IMR-90 (cell line): ENCODE measurements around the gene BASP1. TPM values are rescaled to one million over a fixed set of nuclear protein-coding genes. Genes with fewer than 3 reads are reported as not detected.

Experiments used
- ATAC-seq: fragments of 200-7000 bp; cut with Tn5 transposase; 2 replicates; pipeline ENCODE4 v1.9.1; 2020; ENCODE audit warnings: low read depth, mild to moderate bottlenecking, moderate library complexity
- BruUV-seq: library from RNA; stranded (reverse); fragments of 400-500 nt; replicated peaks from 2 replicates; lab custom pipeline; 2021; lab: Mats Ljungman, UMichigan
- CTCF ChIA-PET: fragments of 300-600 bp; formaldehyde crosslinking; extraction: SDS; loops from one replicate; lab custom pipeline; 2021; ENCODE audit warnings: antibody characterized with exemption; lab: Yijun Ruan, JAX
- POLR2A ChIA-PET: fragments of 300-600 bp; sonication (Branson Sonifier 250); formaldehyde crosslinking; loops from one replicate; lab custom pipeline; 2022; ENCODE audit warnings: antibody characterized with exemption; ENCODE audit not compliant: unreplicated experiment; lab: Charles Lee
- DNase-seq: peaks from one replicate; pipeline ENCODE4 v3.0.0; 2013
- H2AFZ ChIP-seq: replicated peaks from 2 replicates; pipeline ENCODE3; 2013; ENCODE audit warnings: low read length, mild to moderate bottlenecking; ENCODE audit not compliant: poor library complexity
- H2AK5ac ChIP-seq: 2 replicates; pipeline ENCODE4 v1.6.1; 2013; ENCODE audit warnings: low read depth, low read length, inconsistent platforms
- H2AK9ac ChIP-seq: replicated peaks from 2 replicates; pipeline ENCODE3; 2013; ENCODE audit warnings: mild to moderate bottlenecking, low read depth, low read length, moderate library complexity; ENCODE audit not compliant: poor library complexity
- H2BK120ac ChIP-seq: 2 replicates; pipeline ENCODE4 v1.6.1; 2013; ENCODE audit warnings: low read depth, low read length, inconsistent platforms
- H2BK15ac ChIP-seq: 3 replicates; pipeline ENCODE4 v1.6.1; 2013; ENCODE audit warnings: low read depth, low read length, inconsistent platforms
- H2BK20ac ChIP-seq: 2 replicates; pipeline ENCODE4 v1.6.1; 2013; ENCODE audit warnings: low read depth, mild to moderate bottlenecking, inconsistent platforms, low read length, moderate library complexity
- H2BK5ac ChIP-seq: 2 replicates; pipeline ENCODE4 v1.6.1; 2013; ENCODE audit warnings: mild to moderate bottlenecking, low read depth, low read length, inconsistent platforms; ENCODE audit not compliant: poor library complexity, severe bottlenecking
- H3K14ac ChIP-seq: replicated peaks from 2 replicates; pipeline ENCODE4 v1.6.1; 2013; ENCODE audit warnings: low read depth, low read length, inconsistent platforms
- H3K18ac ChIP-seq: 2 replicates; pipeline ENCODE4 v1.6.1; 2013; ENCODE audit warnings: low read depth, low read length, control low read depth
- H3K23ac ChIP-seq: 2 replicates; pipeline ENCODE4 v1.6.1; 2013; ENCODE audit warnings: low read depth, low read length, inconsistent platforms
- H3K27ac ChIP-seq: 2 replicates; pipeline ENCODE4 v1.5.1; 2013; ENCODE audit warnings: mild to moderate bottlenecking, control low read depth, low read length; ENCODE audit not compliant: insufficient read depth
- H3K27me3 ChIP-seq: 2 replicates; pipeline ENCODE4 v1.6.1; 2013; ENCODE audit warnings: low read length; ENCODE audit not compliant: control insufficient read depth, insufficient read depth
- H3K36me3 ChIP-seq: 2 replicates; pipeline ENCODE4 v1.6.1; 2013; ENCODE audit warnings: low read length, mixed read lengths; ENCODE audit not compliant: control insufficient read depth, insufficient read depth
- H3K4ac ChIP-seq: 2 replicates; pipeline ENCODE4 v1.6.1; 2013; ENCODE audit warnings: low read depth, low read length, inconsistent platforms
- H3K4me1 ChIP-seq: 2 replicates; pipeline ENCODE4 v1.6.1; 2013; ENCODE audit warnings: low read length, mixed read lengths; ENCODE audit not compliant: control insufficient read depth, insufficient read depth
- H3K4me2 ChIP-seq: 2 replicates; pipeline ENCODE4 v1.6.1; 2013; ENCODE audit warnings: low read depth, mild to moderate bottlenecking, control low read depth, low read length, moderate library complexity
- H3K4me3 ChIP-seq: 2 replicates; pipeline ENCODE4 v1.5.1; 2013; ENCODE audit warnings: low read depth, mild to moderate bottlenecking, control low read depth, low read length, moderate library complexity; ENCODE audit not compliant: insufficient read depth
- H3K56ac ChIP-seq: 2 replicates; pipeline ENCODE4 v1.6.1; 2013; ENCODE audit warnings: low read length, inconsistent platforms; ENCODE audit not compliant: insufficient read depth; ENCODE audit errors: extremely low read depth
- H3K79me1 ChIP-seq, 2 experiments: 2 replicates each; pipeline ENCODE4 v1.6.1; 2013; ENCODE audit warnings: low read length in 2 of 2, inconsistent platforms in 1 of 2, low read depth in 1 of 2
- H3K9ac ChIP-seq: 2 replicates; pipeline ENCODE4 v1.6.1; 2013; ENCODE audit warnings: low read depth, low read length, control low read depth
- H3K9me1 ChIP-seq: 2 replicates; pipeline ENCODE4 v1.6.1; 2013; ENCODE audit warnings: low read length, inconsistent platforms; ENCODE audit not compliant: insufficient read depth
- H3K9me3 ChIP-seq: 2 replicates; pipeline ENCODE4 v1.6.1; 2013; ENCODE audit warnings: low read length; ENCODE audit not compliant: control insufficient read depth, insufficient read depth
- H4K20me1 ChIP-seq: 2 replicates; pipeline ENCODE4 v1.6.1; 2013; ENCODE audit warnings: low read length, inconsistent platforms; ENCODE audit not compliant: insufficient read depth
- H4K5ac ChIP-seq: 2 replicates; pipeline ENCODE4 v1.6.1; 2013; ENCODE audit warnings: mild to moderate bottlenecking, low read depth, low read length, control low read depth
- H4K8ac ChIP-seq, 2 experiments: 2 replicates each; pipeline ENCODE4 v1.6.1; 2013; ENCODE audit warnings: low read depth in 2 of 2, low read length in 2 of 2, control low read depth in 1 of 2, inconsistent platforms in 1 of 2
- H4K91ac ChIP-seq: 2 replicates; pipeline ENCODE4 v1.6.1; 2013; ENCODE audit warnings: low read depth, low read length, inconsistent platforms; ENCODE audit not compliant: insufficient read depth
- FOS ChIP-seq: fragments of 150-350 bp; IDR thresholded peaks from 2 replicates; pipeline ENCODE4 v1.6.1; 2016; ENCODE audit warnings: low read depth, low read length
- MXI1 ChIP-seq: IDR thresholded peaks from 2 replicates; pipeline ENCODE4 v1.6.1; 2012; ENCODE audit warnings: low read depth, mild to moderate bottlenecking, low read length, moderate library complexity, borderline replicate concordance
- WGBS, 2 experiments: methylation state at CpG; one replicate each; pipeline versions ENCODE4 v1.1.5 to v1.1.7; 2013; ENCODE audit warnings: missing lambda C conversion rate in 2 of 2; ENCODE audit not compliant: insufficient read length in 1 of 2; ENCODE audit errors: extremely low coverage in 2 of 2; 5-methylcytosine and 5-hydroxymethylcytosine counted together
- dilution Hi-C: fragments of 300-500 bp; cut with HindIII; formaldehyde crosslinking; loops from one replicate; pipeline ENCODE4 v1.14.3; 2018; ENCODE audit warnings: low sequenced_read_pairs; ENCODE audit not compliant: unreplicated experiment
- in situ Hi-C: fragments of 300-500 bp; cut with MboI; formaldehyde crosslinking; loops from 3 replicates; pipeline ENCODE4 v1.14.3; 2019; ENCODE audit warnings: low sequenced_read_pairs, inconsistent platforms, mixed read lengths
- intact Hi-C: fragments of 100-400 bp; cut with micrococcal nuclease; formaldehyde crosslinking; loops from 2 replicates; pipeline ENCODE4 v1.10.0; 2022
- polyA plus RNA-seq, 3 experiments: library from polyadenylated mRNA; depleted of rRNA; stranded (reverse); fragments of >200 nt; gene quantifications; 2 replicates each; pipeline ENCODE4 v1.2.3, GENCODE V29; 2012; ENCODE audit warnings: low replicate concordance in 1 of 3
- total RNA-seq: library from RNA; depleted of rRNA; stranded (reverse); fragments of >200 nt; gene quantifications from 2 replicates; pipeline ENCODE4 v1.2.3, GENCODE V29; 2012

BASP1 gene
- total and polyA plus RNA-seq, 2 of the 4 experiments (the other 2 are of a cell fraction): 39.6 to 103 TPM

GRCh38 chr5:17187011-17187785 lies 30.2 kb upstream of the BASP1 start:
- peak overlapping the region; percentile 97 for H2BK120ac ChIP-seq
- H3K4me2 ChIP-seq: peak overlapping the region; percentile 44
- DNase-seq (peak; percentile 82), ATAC-seq (no peak)
- peaks cover 14 to 56% of the 10 kb centered on the region in 2 experiments; a peak in 3 of 4 replicates for H3K79me1 ChIP-seq
- TF ChIP-seq MXI1 (no peak), FOS (peak; percentile 65; the same call in 1 of the 2 replicates)
- no peaks in the 10 kb centered on the region for H3K27me3 ChIP-seq
- peaks cover 44% of the 10 kb centered on the region for H3K4me1 ChIP-seq
- 0 out of 2 replicates have a peak overlapping the region, but pooled peaks have one; percentile 12 for H3K56ac ChIP-seq
- H2AK9ac ChIP-seq: peak overlapping the region; percentile 90
- H2BK5ac ChIP-seq: peak overlapping the region; percentile 98
- H3K9me1 ChIP-seq: peaks cover 28% of the 10 kb centered on the region
- H3K4ac ChIP-seq: peak overlapping the region; percentile 92
- H2AK5ac ChIP-seq: peak overlapping the region; percentile 96
- peak overlapping the region; percentile 90 for H2BK20ac ChIP-seq
- peak overlapping the region; percentile 99 for H3K18ac ChIP-seq
- peak overlapping the region; percentile 98 for H4K91ac ChIP-seq
- ChIA-PET POLR2A (no interaction called here), CTCF (interaction anchor here (1.8 kb wide), 1 partner anchor 55 kb away, joined by 7 read pairs; no protein-coding TSS in a partner anchor)
- peak overlapping the region; percentile 56; the same call in 1 of the 2 replicates for H3K9ac ChIP-seq
- peak overlapping the region; percentile 93 for H3K27ac ChIP-seq
- no TSS peak for BruUV-seq
- H3K4me3 ChIP-seq: no peak overlapping the region
- no peaks in the 10 kb centered on the region for H3K9me3 ChIP-seq
- no peaks in the 10 kb centered on the region for H3K36me3 ChIP-seq
- no peak overlapping the region for H2AFZ ChIP-seq
- dilution Hi-C loops (loop anchor here (25.0 kb wide), 1 partner anchor 400 kb away; no protein-coding TSS in a partner anchor), in situ Hi-C loops (loop anchor here (5.0 to 10.0 kb wide), 4 partner anchors 60 to 395 kb away; no protein-coding TSS in a partner anchor), intact Hi-C loops (loop anchor here (5.0 kb wide), 1 partner anchor 185 kb away; no protein-coding TSS in a partner anchor)
- WGBS, 2 experiments: no CpG with 5 or more reads among the region's 7 CpGs
- peaks cover 12% of the 10 kb centered on the region; the same call in 1 of the 2 replicates for H4K20me1 ChIP-seq
- peak overlapping the region; percentile 91 for H3K14ac ChIP-seq
- peak overlapping the region; percentile 98 for H2BK15ac ChIP-seq
- H3K23ac ChIP-seq: peak overlapping the region; percentile 88
- peak overlapping the region; percentile 99 for H4K5ac ChIP-seq
- peak overlapping the region; percentile 80 to 92 for H4K8ac ChIP-seq
